HepG2 (cell line): Measurements from ENCODE around the gene HNF1B. TPM values are rescaled to one million over a fixed set of nuclear protein-coding genes. Genes with fewer than 3 reads are reported as not detected.

Experiments used
- ATAC-seq: fragments of 200-7000 bp; cut with Tn5 transposase; 3 replicates; pipeline ENCODE4 v1.9.1; 2020; ENCODE audit warnings: mild to moderate bottlenecking, moderate library complexity
- BruUV-seq: library from RNA; stranded (reverse); fragments of 400-500 nt; replicated peaks from 2 replicates; lab custom pipeline; 2021; lab: Mats Ljungman, UMichigan
- CTCF ChIA-PET: fragments of 300-600 bp; formaldehyde crosslinking; extraction: SDS; loops from one replicate; lab custom pipeline; 2021; ENCODE audit warnings: low total read pairs, inconsistent platforms, low intra/inter-chr PET ratio; lab: Yijun Ruan, JAX
- POLR2A ChIA-PET: fragments of 350-600 bp; sonication (Branson Sonifier 250); formaldehyde crosslinking; loops from one replicate; lab custom pipeline; 2020; ENCODE audit warnings: antibody characterized with exemption, inconsistent platforms; lab: Yijun Ruan, JAX
- DNase-seq: peaks from one replicate; pipeline ENCODE4 v3.0.0-alpha.2; 2015; ENCODE audit warnings: low spot score
- FAIRE-seq: peaks from 3 replicates; lab custom pipeline; 2011; peaks lifted over from hg19 to GRCh38; lab: Jason Lieb, UNC
- H2AFZ ChIP-seq: one replicate; pipeline ENCODE4 v1.6.1; 2011; ENCODE audit warnings: low read length, inconsistent platforms
- H3K27ac ChIP-seq: fragments of 300-600 bp; 3 replicates; pipeline ENCODE4 v1.8.0; 2011; ENCODE audit warnings: mixed run types, mild to moderate bottlenecking, mixed read lengths, low read length, inconsistent platforms; ENCODE audit not compliant: insufficient read depth; ENCODE audit errors: extremely low read length
- H3K27me3 ChIP-seq, 2 experiments: fragments of 200-600 bp in 1 of 2; 2 replicates in 1 of 2; 3 replicates in 1 of 2; pipeline versions ENCODE4 v1.6.0 to v1.8.0; 2011; ENCODE audit warnings: low read length in 2 of 2, mild to moderate bottlenecking in 2 of 2, moderate library complexity in 2 of 2, inconsistent platforms in 1 of 2; ENCODE audit not compliant: insufficient read depth in 2 of 2, control insufficient read depth in 1 of 2
- H3K36me3 ChIP-seq, 2 experiments: fragments of 200-600 bp in 1 of 2; replicated peaks in 1 of 2; 2 replicates in 1 of 2; 3 replicates in 1 of 2; pipeline versions ENCODE4 v1.5.1 to v1.8.0; 2011; ENCODE audit warnings: low read length in 2 of 2, inconsistent platforms in 1 of 2; ENCODE audit not compliant: insufficient read depth in 2 of 2, control insufficient read depth in 1 of 2
- H3K4me1 ChIP-seq: 2 replicates; pipeline ENCODE4 v1.5.1; 2012; ENCODE audit warnings: low read length, inconsistent platforms; ENCODE audit not compliant: insufficient read depth
- H3K4me2 ChIP-seq: 2 replicates; pipeline ENCODE4 v1.6.0; 2011; ENCODE audit warnings: low read depth, low read length, inconsistent platforms
- H3K4me3 ChIP-seq, 3 experiments: fragments of 200-600 bp in 1 of 3; sonication (generic), shearing (Covaris generic) in 1 of 3; replicated peaks in 1 of 3; 2 replicates each; pipeline ENCODE4 v1.5.1; 2011 to 2016; ENCODE audit warnings: low read length in 3 of 3, inconsistent platforms in 2 of 3, low read depth in 2 of 3, mild to moderate bottlenecking in 2 of 3, control low read depth in 1 of 3, mixed read lengths in 1 of 3; ENCODE audit not compliant: insufficient read depth in 1 of 3
- H3K79me2 ChIP-seq: one replicate; pipeline ENCODE4 v1.6.1; 2011; ENCODE audit warnings: low read length, inconsistent platforms; ENCODE audit not compliant: insufficient read depth
- H3K9ac ChIP-seq: 2 replicates; pipeline ENCODE4 v1.6.0; 2011; ENCODE audit warnings: mild to moderate bottlenecking, low read depth, low read length, inconsistent platforms; ENCODE audit not compliant: insufficient read depth
- H3K9me3 ChIP-seq: 2 replicates; pipeline ENCODE4 v1.5.1; 2012; ENCODE audit warnings: mild to moderate bottlenecking, low read length
- H4K20me1 ChIP-seq: 2 replicates; pipeline ENCODE4 v1.6.0; 2011; ENCODE audit warnings: inconsistent platforms, mild to moderate bottlenecking, low read length, moderate library complexity; ENCODE audit not compliant: insufficient read depth
- CTCF ChIP-seq: sonication (generic); formaldehyde crosslinking; IDR thresholded peaks from 2 replicates; pipeline ENCODE4 v1.5.0; 2020; ENCODE audit warnings: mild to moderate bottlenecking, missing genetic modification reagents, moderate library complexity
- GABPB1 ChIP-seq: IDR thresholded peaks from 2 replicates; pipeline ENCODE4 v1.6.1; 2016; ENCODE audit warnings: mild to moderate bottlenecking, missing genetic modification reagents, moderate library complexity, missing compliant biosample characterization
- GATAD2A ChIP-seq: IDR thresholded peaks from 2 replicates; pipeline ENCODE4 v1.6.1; 2016
- HNF4A ChIP-seq: sonication (generic); formaldehyde crosslinking; IDR thresholded peaks from 2 replicates; pipeline ENCODE4 v1.4.0; 2020; ENCODE audit warnings: missing genetic modification reagents
- HNRNPL ChIP-seq: fragments of 200-400 bp; formaldehyde crosslinking; IDR thresholded peaks from 2 replicates; pipeline ENCODE4 v1.6.1; 2017; ENCODE audit warnings: mild to moderate bottlenecking, low read depth, low read length
- HOXD1 ChIP-seq: sonication (generic); formaldehyde crosslinking; IDR thresholded peaks from 2 replicates; pipeline ENCODE4 v1.5.0; 2020; ENCODE audit warnings: missing genetic modification reagents
- ISL2 ChIP-seq: sonication (generic); formaldehyde crosslinking; IDR thresholded peaks from 2 replicates; pipeline ENCODE4 v1.5.0; 2020; ENCODE audit warnings: missing genetic modification reagents
- NFE2L2 ChIP-seq: fragments of 150-350 bp; IDR thresholded peaks from 2 replicates; pipeline ENCODE4 v1.6.1; 2014; ENCODE audit warnings: low read length
- NONO ChIP-seq, 2 experiments: fragments of 450-650 bp in 1 of 2; sonication (generic) in 1 of 2; formaldehyde crosslinking in 1 of 2; IDR thresholded peaks in 1 of 2; conservative IDR thresholded peaks in 1 of 2; 2 replicates each; pipeline versions ENCODE4 v1.6.1 to v1.8.0; 2017 to 2022; ENCODE audit warnings: mild to moderate bottlenecking in 1 of 2, missing genetic modification reagents in 1 of 2, moderate library complexity in 1 of 2
- PBX3 ChIP-seq: sonication (generic); formaldehyde crosslinking; IDR thresholded peaks from 2 replicates; pipeline ENCODE4 v1.8.1; 2023; ENCODE audit warnings: missing genetic modification reagents, inconsistent platforms, borderline replicate concordance
- PHF21A ChIP-seq: sonication (generic); formaldehyde crosslinking; IDR thresholded peaks from 2 replicates; pipeline ENCODE4 v1.5.0; 2020; ENCODE audit warnings: mild to moderate bottlenecking, missing genetic modification reagents
- RARA ChIP-seq: IDR thresholded peaks from 2 replicates; pipeline ENCODE4 v1.6.1; 2016; ENCODE audit warnings: missing genetic modification reagents, missing compliant biosample characterization
- SALL1 ChIP-seq: sonication (generic); formaldehyde crosslinking; IDR thresholded peaks from 2 replicates; pipeline ENCODE4 v1.8.0; 2022; ENCODE audit warnings: mild to moderate bottlenecking, missing genetic modification reagents
- SOX5 ChIP-seq: IDR thresholded peaks from 2 replicates; pipeline ENCODE4 v1.6.1; 2016; ENCODE audit warnings: borderline replicate concordance
- ZBTB20 ChIP-seq: sonication (generic); formaldehyde crosslinking; IDR thresholded peaks from 2 replicates; pipeline ENCODE4 v1.8.1; 2023; ENCODE audit warnings: missing genetic modification reagents, low read depth, mild to moderate bottlenecking, borderline replicate concordance
- ZNF343 ChIP-seq: sonication (generic); formaldehyde crosslinking; IDR thresholded peaks from 2 replicates; pipeline ENCODE4 v1.4.0; 2020; ENCODE audit warnings: mild to moderate bottlenecking, missing genetic modification reagents
- ZNF432 ChIP-seq: sonication (generic); formaldehyde crosslinking; IDR thresholded peaks from 2 replicates; pipeline ENCODE4 v1.5.0; 2020; ENCODE audit warnings: missing genetic modification reagents, mild to moderate bottlenecking, borderline replicate concordance
- ZNF788 ChIP-seq: sonication (generic); formaldehyde crosslinking; IDR thresholded peaks from 2 replicates; pipeline ENCODE4 v1.5.0; 2020; ENCODE audit warnings: mild to moderate bottlenecking, missing genetic modification reagents, borderline replicate concordance
- WGBS: methylation state at CpG from one replicate; pipeline ENCODE4 v1.1.6; 2017; ENCODE audit warnings: low lambda C conversion rate; 5-methylcytosine and 5-hydroxymethylcytosine counted together
- in situ Hi-C: cut with HindIII; loops from 2 replicates; pipeline ENCODE4 v1.10.0; 2017; ENCODE audit warnings: low pct_unique_long_range_greater_than_20kb; ENCODE audit not compliant: extremely low pct_ligation_motif_present
- intact Hi-C: fragments of 100-400 bp; cut with micrococcal nuclease; formaldehyde crosslinking; loops from one replicate; pipeline ENCODE4 v1.10.0; 2022; ENCODE audit not compliant: unreplicated experiment
- polyA plus RNA-seq, 8 experiments: library from polyadenylated mRNA; depleted of rRNA in 3 of 8; stranded (reverse) in 7 of 8; unstranded in 1 of 8; fragments of >200 nt; fragmentation: Illumina TruSeq in 4 of 8; extraction: Trizol in 4 of 8; gene quantifications; 2 replicates each; pipeline versions ENCODE4 v1.2.1 to v1.2.3, GENCODE V29; 2011 to 2016; ENCODE audit warnings: low read depth in 4 of 8, missing spikeins in 1 of 8, mixed read lengths in 1 of 8; ENCODE audit not compliant: insufficient read depth in 1 of 8
- total RNA-seq, 5 experiments: library from RNA; depleted of rRNA; stranded (reverse); fragments of >200 nt; fragmentation: Illumina TruSeq; extraction: Trizol; gene quantifications; 2 replicates each; pipeline ENCODE4 v1.2.3, GENCODE V29; 2016; ENCODE audit warnings: low read depth in 1 of 5
- TF ChIP-seq, protein P1 (sequence below): sonication (generic); formaldehyde crosslinking; IDR thresholded peaks from 2 replicates; pipeline ENCODE4 v1.8.0; 2022; ENCODE audit warnings: missing genetic modification reagents, mild to moderate bottlenecking, borderline replicate concordance

The HNF1B gene
- total and polyA plus RNA-seq, 2 of the 13 experiments (the other 11 are each of a cell fraction or from before 2014, with no cell fraction given), result 1.9 to 5.3 TPM

GRCh38 chr17:37787055-37787757, 42.3 kb upstream of the HNF1B start:
- peak; percentile 99 for ATAC-seq
- 8% methylated on average over 8 of the region's 8 CpGs for WGBS
- TF ChIP-seq ZNF343 (CRISPR knock-in tag) (0 out of 2 replicates have a peak, but pooled peaks have one; percentile 66), ISL2 (CRISPR knock-in tag) (peak; percentile 55; the same call in 1 of the 2 replicates), ZBTB20 (CRISPR knock-in tag) (no peak), GATAD2A (CRISPR knock-in tag) (0 out of 2 replicates have a peak, but pooled peaks have one; percentile 35), HOXD1 (CRISPR knock-in tag) (0 out of 2 replicates have a peak, but pooled peaks have one; percentile 16), SOX5 (CRISPR knock-in tag) (0 out of 2 replicates have a peak, but pooled peaks have one; percentile 36), HNF4A (CRISPR knock-in tag) (peak; percentile 27), NONO (IDR thresholded peaks at IDR 0.05) (no peak), NONO (CRISPR knock-in tag; conservative IDR thresholded peaks at IDR 0.05) (peak; percentile 42; the same call in 1 of the 2 replicates), HNRNPL (peak; percentile 72; the same call in 1 of the 2 replicates), ZNF788 (CRISPR knock-in tag) (peak; percentile 35; the same call in 1 of the 2 replicates), SALL1 (CRISPR knock-in tag) (peak; percentile 51), GABPB1 (CRISPR knock-in tag) (0 out of 2 replicates have a peak, but pooled peaks have one; percentile 15), PHF21A (CRISPR knock-in tag) (peak; percentile 56), ZNF432 (CRISPR knock-in tag) (no peak), RARA (CRISPR knock-in tag) (peak; percentile 35; the same call in 1 of the 2 replicates), NFE2L2 (no peak), CTCF (CRISPR knock-in tag) (0 out of 2 replicates have a peak, but pooled peaks have one; percentile 16), PBX3 (CRISPR knock-in tag) (no peak)
- TF ChIP-seq, protein P1, sequence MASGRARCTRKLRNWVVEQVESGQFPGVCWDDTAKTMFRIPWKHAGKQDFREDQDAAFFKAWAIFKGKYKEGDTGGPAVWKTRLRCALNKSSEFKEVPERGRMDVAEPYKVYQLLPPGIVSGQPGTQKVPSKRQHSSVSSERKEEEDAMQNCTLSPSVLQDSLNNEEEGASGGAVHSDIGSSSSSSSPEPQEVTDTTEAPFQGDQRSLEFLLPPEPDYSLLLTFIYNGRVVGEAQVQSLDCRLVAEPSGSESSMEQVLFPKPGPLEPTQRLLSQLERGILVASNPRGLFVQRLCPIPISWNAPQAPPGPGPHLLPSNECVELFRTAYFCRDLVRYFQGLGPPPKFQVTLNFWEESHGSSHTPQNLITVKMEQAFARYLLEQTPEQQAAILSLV (CRISPR knock-in tag), result 0 out of 2 replicates have a peak, but pooled peaks have one; percentile 33

More at GRCh38 chr17:37787055-37787757, 42.3 kb upstream of the HNF1B start:
- POLR2A ChIA-PET, result interaction anchor here (0.8 kb wide), 2 partner anchors 43 to 380 kb away, joined by 3 read pairs; no protein-coding TSS in a partner anchor
- CTCF ChIA-PET, result no interaction called here
- FAIRE-seq, result no peak
- Histone ChIP-seq H3K4me1 (peaks cover 38% of the 10 kb centered on the region), H4K20me1 (no peaks in the 10 kb centered on the region), H3K36me3 (no peaks in the 10 kb centered on the region), H2AFZ (no peak overlapping the region), H3K79me2 (no peaks in the 10 kb centered on the region), H3K9ac (no peak overlapping the region), H3K4me2 (peak overlapping the region; percentile 59), H3K27ac (no peak overlapping the region), H3K27me3 (peaks cover 4 to 15% of the 10 kb centered on the region in 2 experiments; a peak in 4 of 5 replicates), H3K4me3 (no peak overlapping the region; a peak in 1 of 6 replicates), H3K9me3 (no peaks in the 10 kb centered on the region)
- intact Hi-C loops, result no loop called here
- in situ Hi-C loops, result no loop called here
- DNase-seq, result peak; percentile 86
- no TSS peak for BruUV-seq
